IMR-90 (cell line): ENCODE data around the gene UBE2L3. TPM values are rescaled to one million over a fixed set of nuclear protein-coding genes. Genes with fewer than 3 reads are reported as not detected.

Source experiments
- ATAC-seq: fragments of 200-7000 bp; cut with Tn5 transposase; 2 replicates; pipeline ENCODE4 v1.9.1; 2020; ENCODE audit warnings: low read depth, mild to moderate bottlenecking, moderate library complexity
- BruUV-seq: library from RNA; stranded (reverse); fragments of 400-500 nt; replicated peaks from 2 replicates; lab custom pipeline; 2021; lab: Mats Ljungman, UMichigan
- CTCF ChIA-PET: fragments of 300-600 bp; formaldehyde crosslinking; extraction: SDS; loops from one replicate; lab custom pipeline; 2021; ENCODE audit warnings: antibody characterized with exemption; lab: Yijun Ruan, JAX
- POLR2A ChIA-PET: fragments of 300-600 bp; sonication (Branson Sonifier 250); formaldehyde crosslinking; loops from one replicate; lab custom pipeline; 2022; ENCODE audit warnings: antibody characterized with exemption; ENCODE audit not compliant: unreplicated experiment; lab: Charles Lee
- DNase-seq: peaks from one replicate; pipeline ENCODE4 v3.0.0; 2013
- H2AFZ ChIP-seq: replicated peaks from 2 replicates; pipeline ENCODE3; 2013; ENCODE audit warnings: low read length, mild to moderate bottlenecking; ENCODE audit not compliant: poor library complexity
- H2AK5ac ChIP-seq: 2 replicates; pipeline ENCODE4 v1.6.1; 2013; ENCODE audit warnings: low read depth, low read length, inconsistent platforms
- H2AK9ac ChIP-seq: replicated peaks from 2 replicates; pipeline ENCODE3; 2013; ENCODE audit warnings: mild to moderate bottlenecking, low read depth, low read length, moderate library complexity; ENCODE audit not compliant: poor library complexity
- H2BK120ac ChIP-seq: 2 replicates; pipeline ENCODE4 v1.6.1; 2013; ENCODE audit warnings: low read depth, low read length, inconsistent platforms
- H2BK15ac ChIP-seq: 3 replicates; pipeline ENCODE4 v1.6.1; 2013; ENCODE audit warnings: low read depth, low read length, inconsistent platforms
- H2BK20ac ChIP-seq: 2 replicates; pipeline ENCODE4 v1.6.1; 2013; ENCODE audit warnings: low read depth, mild to moderate bottlenecking, inconsistent platforms, low read length, moderate library complexity
- H2BK5ac ChIP-seq: 2 replicates; pipeline ENCODE4 v1.6.1; 2013; ENCODE audit warnings: mild to moderate bottlenecking, low read depth, low read length, inconsistent platforms; ENCODE audit not compliant: poor library complexity, severe bottlenecking
- H3K14ac ChIP-seq: replicated peaks from 2 replicates; pipeline ENCODE4 v1.6.1; 2013; ENCODE audit warnings: low read depth, low read length, inconsistent platforms
- H3K18ac ChIP-seq: 2 replicates; pipeline ENCODE4 v1.6.1; 2013; ENCODE audit warnings: low read depth, low read length, control low read depth
- H3K23ac ChIP-seq: 2 replicates; pipeline ENCODE4 v1.6.1; 2013; ENCODE audit warnings: low read depth, low read length, inconsistent platforms
- H3K27ac ChIP-seq: 2 replicates; pipeline ENCODE4 v1.5.1; 2013; ENCODE audit warnings: mild to moderate bottlenecking, control low read depth, low read length; ENCODE audit not compliant: insufficient read depth
- H3K27me3 ChIP-seq: 2 replicates; pipeline ENCODE4 v1.6.1; 2013; ENCODE audit warnings: low read length; ENCODE audit not compliant: control insufficient read depth, insufficient read depth
- H3K36me3 ChIP-seq: 2 replicates; pipeline ENCODE4 v1.6.1; 2013; ENCODE audit warnings: low read length, mixed read lengths; ENCODE audit not compliant: control insufficient read depth, insufficient read depth
- H3K4ac ChIP-seq: 2 replicates; pipeline ENCODE4 v1.6.1; 2013; ENCODE audit warnings: low read depth, low read length, inconsistent platforms
- H3K4me1 ChIP-seq: 2 replicates; pipeline ENCODE4 v1.6.1; 2013; ENCODE audit warnings: low read length, mixed read lengths; ENCODE audit not compliant: control insufficient read depth, insufficient read depth
- H3K4me2 ChIP-seq: 2 replicates; pipeline ENCODE4 v1.6.1; 2013; ENCODE audit warnings: low read depth, mild to moderate bottlenecking, control low read depth, low read length, moderate library complexity
- H3K4me3 ChIP-seq: 2 replicates; pipeline ENCODE4 v1.5.1; 2013; ENCODE audit warnings: low read depth, mild to moderate bottlenecking, control low read depth, low read length, moderate library complexity; ENCODE audit not compliant: insufficient read depth
- H3K56ac ChIP-seq: 2 replicates; pipeline ENCODE4 v1.6.1; 2013; ENCODE audit warnings: low read length, inconsistent platforms; ENCODE audit not compliant: insufficient read depth; ENCODE audit errors: extremely low read depth
- H3K79me1 ChIP-seq, 2 experiments: 2 replicates each; pipeline ENCODE4 v1.6.1; 2013; ENCODE audit warnings: low read length in 2 of 2, inconsistent platforms in 1 of 2, low read depth in 1 of 2
- H3K9ac ChIP-seq: 2 replicates; pipeline ENCODE4 v1.6.1; 2013; ENCODE audit warnings: low read depth, low read length, control low read depth
- H3K9me1 ChIP-seq: 2 replicates; pipeline ENCODE4 v1.6.1; 2013; ENCODE audit warnings: low read length, inconsistent platforms; ENCODE audit not compliant: insufficient read depth
- H3K9me3 ChIP-seq: 2 replicates; pipeline ENCODE4 v1.6.1; 2013; ENCODE audit warnings: low read length; ENCODE audit not compliant: control insufficient read depth, insufficient read depth
- H4K20me1 ChIP-seq: 2 replicates; pipeline ENCODE4 v1.6.1; 2013; ENCODE audit warnings: low read length, inconsistent platforms; ENCODE audit not compliant: insufficient read depth
- H4K5ac ChIP-seq: 2 replicates; pipeline ENCODE4 v1.6.1; 2013; ENCODE audit warnings: mild to moderate bottlenecking, low read depth, low read length, control low read depth
- H4K8ac ChIP-seq, 2 experiments: 2 replicates each; pipeline ENCODE4 v1.6.1; 2013; ENCODE audit warnings: low read depth in 2 of 2, low read length in 2 of 2, control low read depth in 1 of 2, inconsistent platforms in 1 of 2
- H4K91ac ChIP-seq: 2 replicates; pipeline ENCODE4 v1.6.1; 2013; ENCODE audit warnings: low read depth, low read length, inconsistent platforms; ENCODE audit not compliant: insufficient read depth
- ELK1 ChIP-seq: fragments of 150-350 bp; IDR thresholded peaks from 2 replicates; pipeline ENCODE4 v1.6.1; 2016; ENCODE audit warnings: low read depth, mild to moderate bottlenecking, low read length, moderate library complexity, borderline replicate concordance
- MAFK ChIP-seq: IDR thresholded peaks from 2 replicates; pipeline ENCODE4 v1.6.1; 2012; ENCODE audit warnings: low read depth, low read length, improper control_type of control experiment
- RAD21 ChIP-seq: IDR thresholded peaks from 2 replicates; pipeline ENCODE4 v1.6.1; 2012; ENCODE audit warnings: low read length, improper control_type of control experiment
- RCOR1 ChIP-seq: IDR thresholded peaks from 2 replicates; pipeline ENCODE4 v1.6.1; 2012; ENCODE audit warnings: mild to moderate bottlenecking, low read length, improper control_type of control experiment; ENCODE audit not compliant: insufficient replicate concordance
- SMC3 ChIP-seq: fragments of 150-350 bp; IDR thresholded peaks from 2 replicates; pipeline ENCODE4 v1.6.1; 2016; ENCODE audit warnings: low read depth, mild to moderate bottlenecking, antibody characterized with exemption, low read length, moderate library complexity
- WGBS, 2 experiments: methylation state at CpG; one replicate each; pipeline versions ENCODE4 v1.1.5 to v1.1.7; 2013; ENCODE audit warnings: missing lambda C conversion rate in 2 of 2; ENCODE audit not compliant: insufficient read length in 1 of 2; ENCODE audit errors: extremely low coverage in 2 of 2; 5-methylcytosine and 5-hydroxymethylcytosine counted together
- dilution Hi-C: fragments of 300-500 bp; cut with HindIII; formaldehyde crosslinking; loops from one replicate; pipeline ENCODE4 v1.14.3; 2018; ENCODE audit warnings: low sequenced_read_pairs; ENCODE audit not compliant: unreplicated experiment
- in situ Hi-C: fragments of 300-500 bp; cut with MboI; formaldehyde crosslinking; loops from 3 replicates; pipeline ENCODE4 v1.14.3; 2019; ENCODE audit warnings: low sequenced_read_pairs, inconsistent platforms, mixed read lengths
- intact Hi-C: fragments of 100-400 bp; cut with micrococcal nuclease; formaldehyde crosslinking; loops from 2 replicates; pipeline ENCODE4 v1.10.0; 2022
- polyA plus RNA-seq, 3 experiments: library from polyadenylated mRNA; depleted of rRNA; stranded (reverse); fragments of >200 nt; gene quantifications; 2 replicates each; pipeline ENCODE4 v1.2.3, GENCODE V29; 2012; ENCODE audit warnings: low replicate concordance in 1 of 3
- total RNA-seq: library from RNA; depleted of rRNA; stranded (reverse); fragments of >200 nt; gene quantifications from 2 replicates; pipeline ENCODE4 v1.2.3, GENCODE V29; 2012

Gene UBE2L3
- total and polyA plus RNA-seq, 2 of the 4 experiments (the other 2 are of a cell fraction), result 29.0 to 72.9 TPM

- H3K9me3 ChIP-seq, result no peaks in the 10 kb centered on the region
- intact Hi-C loops (no loop called here), dilution Hi-C loops (no loop called here), in situ Hi-C loops (no loop called here)
- ChIA-PET POLR2A (no interaction called here), CTCF (no interaction called here)
- peak overlapping the region; percentile 13 for H2AK9ac ChIP-seq
- peaks cover 7% of the 10 kb centered on the region for H3K36me3 ChIP-seq
- H3K4me2 ChIP-seq, result no peak overlapping the region
- TF ChIP-seq SMC3, result no peak
- TF ChIP-seq MAFK, result no peak
- no peak for TF ChIP-seq ELK1
- no peak for TF ChIP-seq RAD21
- TF ChIP-seq RCOR1, result no peak
- H3K56ac ChIP-seq, result no peak overlapping the region
- no peak overlapping the region for H2BK15ac ChIP-seq
- H4K5ac ChIP-seq, result no peak overlapping the region
- no peak overlapping the region for H4K91ac ChIP-seq
- H3K4me1 ChIP-seq, result 0 out of 2 replicates have a peak, but pooled peaks cover 3% of the 10 kb centered on the region
- no peak overlapping the region for H3K4ac ChIP-seq
- H2BK5ac ChIP-seq, result no peak overlapping the region
- H3K14ac ChIP-seq, result no peak overlapping the region
- H2AFZ ChIP-seq, result no peak overlapping the region
- peaks cover 88% of the 10 kb centered on the region for H4K20me1 ChIP-seq
- no peak overlapping the region for H2BK120ac ChIP-seq
- ATAC-seq (no peak), DNase-seq (no peak)
- no TSS peak for BruUV-seq
- H2BK20ac ChIP-seq, result no peak overlapping the region
- H2AK5ac ChIP-seq, result no peak overlapping the region
- H3K27ac ChIP-seq, result no peak overlapping the region
- no peak overlapping the region for H3K18ac ChIP-seq
- no peak overlapping the region for H4K8ac ChIP-seq
- no peaks in the 10 kb centered on the region for H3K27me3 ChIP-seq
- H3K23ac ChIP-seq, result no peak overlapping the region; the same call in 1 of the 2 replicates
- 100% methylated on average over 1 of the region's 7 CpGs; no CpG with 5 or more reads in 1 of the 2 experiments for WGBS, 2 experiments
- H3K9me1 ChIP-seq, result peaks cover 25% of the 10 kb centered on the region
- H3K4me3 ChIP-seq, result no peak overlapping the region
- no peak overlapping the region for H3K9ac ChIP-seq
- H3K79me1 ChIP-seq, result peaks cover 25 to 80% of the 10 kb centered on the region in 2 experiments
These were observed 38.5 kb downstream of the UBE2L3 start for GRCh38 chr22:21605887-21606564.
